A549 (cell line): ENCODE data around the gene NKTR. TPM values are rescaled to one million over a fixed set of nuclear protein-coding genes. Genes with fewer than 3 reads are reported as not detected.

Experiments
- ATAC-seq, 2 experiments: fragments of 200-7000 bp in 1 of 2; fragments of >200 bp in 1 of 2; cut with Nextera tagmentation in 1 of 2; cut with Tn5 transposase in 1 of 2; 3 replicates each; pipeline versions ENCODE4 v1.8.0 to v1.9.1; 2018 to 2020; ENCODE audit warnings: mild to moderate bottlenecking in 1 of 2, moderate library complexity in 1 of 2
- CTCF ChIA-PET: fragments of 300-600 bp; sonication (Branson Sonifier 250); formaldehyde crosslinking; extraction: SDS; loops from one replicate; lab custom pipeline; 2021; ENCODE audit warnings: antibody characterized with exemption, inconsistent platforms; lab: Yijun Ruan, JAX
- POLR2A ChIA-PET: fragments of 350-600 bp; formaldehyde crosslinking; extraction: SDS; loops from one replicate; lab custom pipeline; 2021; ENCODE audit warnings: antibody characterized with exemption, inconsistent platforms; lab: Yijun Ruan, JAX
- DNase-seq, 2 experiments: peaks; one replicate each; pipeline versions ENCODE4 v3.0.0 to v3.0.0-alpha.2; 2011 to 2016; ENCODE audit warnings: low read depth in 1 of 2, low spot score in 1 of 2
- FAIRE-seq: peaks from 2 replicates; lab custom pipeline; 2011; peaks lifted over from hg19 to GRCh38; lab: Jason Lieb, UNC
- H3K27ac ChIP-seq, 2 experiments: fragments of >200 bp; sonication (Bioruptor Twin); formaldehyde crosslinking; 3 replicates each; pipeline ENCODE4 v1.5.1; 2016 to 2017
- H3K4me1 ChIP-seq: fragments of >200 bp; sonication (Bioruptor Twin); formaldehyde crosslinking; 3 replicates; pipeline ENCODE4 v1.6.1; 2016
- H3K4me2 ChIP-seq: fragments of >200 bp; sonication (Bioruptor Twin); formaldehyde crosslinking; 3 replicates; pipeline ENCODE4 v1.6.1; 2016
- H3K4me3 ChIP-seq: fragments of >200 bp; sonication (Bioruptor Twin); formaldehyde crosslinking; 3 replicates; pipeline ENCODE4 v1.5.1; 2016
- H3K9me3 ChIP-seq: fragments of >200 bp; sonication (Bioruptor Twin); formaldehyde crosslinking; 3 replicates; pipeline ENCODE4 v1.6.1; 2016
- CBX8 ChIP-seq: fragments of 200-600 bp; sonication (generic); IDR thresholded peaks from 2 replicates; pipeline ENCODE4 v1.6.1; 2016
- EHMT2 ChIP-seq: fragments of 200-600 bp; sonication (generic); IDR thresholded peaks from 2 replicates; pipeline ENCODE4 v1.6.1; 2016; ENCODE audit warnings: antibody characterized with exemption, low read depth, mild to moderate bottlenecking, moderate library complexity
- ELK1 ChIP-seq: fragments of 150-350 bp; IDR thresholded peaks from 2 replicates; pipeline ENCODE4 v1.6.1; 2014; ENCODE audit warnings: low read depth, mild to moderate bottlenecking, low read length
- ESRRA ChIP-seq: fragments of 150-350 bp; IDR thresholded peaks from 2 replicates; pipeline ENCODE4 v1.6.1; 2014; ENCODE audit warnings: mild to moderate bottlenecking, low read length, borderline replicate concordance
- FOSL2 ChIP-seq, 2 experiments: fragments of 450-650 bp in 1 of 2; fragments of >200 bp in 1 of 2; sonication (Bioruptor Twin) in 1 of 2; formaldehyde crosslinking; IDR thresholded peaks; 2 replicates each; pipeline versions ENCODE4 v1.5.0 to v1.6.1; 2016 to 2020; ENCODE audit warnings: mild to moderate bottlenecking in 1 of 2, moderate library complexity in 1 of 2
- FOXS1 ChIP-seq: fragments of 250-450 bp; sonication (Bioruptor Pico); IDR thresholded peaks from 2 replicates; pipeline ENCODE4 v1.5.0; 2020; ENCODE audit warnings: mild to moderate bottlenecking, moderate library complexity
- JUNB ChIP-seq: fragments of >200 bp; sonication (Bioruptor Twin); formaldehyde crosslinking; IDR thresholded peaks from 2 replicates; pipeline ENCODE4 v1.6.1; 2016
- KDM5A ChIP-seq: fragments of 200-600 bp; sonication (generic); IDR thresholded peaks from 2 replicates; pipeline ENCODE4 v1.6.1; 2016; ENCODE audit warnings: antibody characterized with exemption, mild to moderate bottlenecking
- MAFK ChIP-seq: fragments of 450-650 bp; IDR thresholded peaks from 2 replicates; pipeline ENCODE4 v1.6.1; 2014; ENCODE audit not compliant: partially characterized antibody
- MYC ChIP-seq: IDR thresholded peaks from 2 replicates; pipeline ENCODE4 v1.6.1; 2012; ENCODE audit warnings: mild to moderate bottlenecking, inconsistent platforms, low read length, improper control_type of control experiment, borderline replicate concordance
- REST ChIP-seq: fragments of 200-600 bp; sonication (generic); IDR thresholded peaks from 2 replicates; pipeline ENCODE4 v1.6.1; 2016; ENCODE audit warnings: antibody characterized with exemption, mild to moderate bottlenecking, moderate library complexity
- RFX5 ChIP-seq: fragments of 450-650 bp; IDR thresholded peaks from 2 replicates; pipeline ENCODE4 v1.7.1; 2014; ENCODE audit warnings: antibody characterized with exemption, mild to moderate bottlenecking, moderate library complexity
- whole genome bisulfite sequencing: methylation state at CpG from one replicate; pipeline ENCODE4 v1.1.6; 2017; ENCODE audit errors: missing lambda C conversion rate; 5-methylcytosine and 5-hydroxymethylcytosine counted together
- polyA plus RNA-seq, 4 experiments: library from polyadenylated mRNA; depleted of rRNA in 3 of 4; stranded (reverse); fragments of >200 nt; fragmentation: RNase III in 1 of 4; extraction: RNeasy Plus Mini Kit Qiagen cat#74134 plus additional on column Dnase treatment in 1 of 4; gene quantifications; 2 replicates in 3 of 4; 3 replicates in 1 of 4; pipeline ENCODE4 v1.2.3, GENCODE V29; 2011 to 2017
- TF ChIP-seq, protein P1 (sequence below): fragments of 250-450 bp; sonication (Bioruptor Pico); IDR thresholded peaks from 2 replicates; pipeline ENCODE4 v1.5.0; 2020; ENCODE audit warnings: low read depth, mild to moderate bottlenecking, moderate library complexity

The NKTR gene
- polyA plus RNA-seq, 2 of the 4 experiments (the other 2 are of a cell fraction): 16.2 to 49.3 TPM

GRCh38 chr3:42582474-42583070 is 17.9 kb upstream of the NKTR start:
- H3K4me2 ChIP-seq: peak overlapping the region; percentile 95
- H3K4me1 ChIP-seq: peaks cover 20% of the 10 kb centered on the region
- no peaks in the 10 kb centered on the region for H3K9me3 ChIP-seq
- ChIA-PET POLR2A (interaction anchor here (1.8 to 2.4 kb wide), 2 partner anchors 8 to 18 kb away, joined by 8 to 17 read pairs; partner anchors contain the start of genes NKTR and SS18L2), CTCF (interaction anchor here (1.1 to 1.6 kb wide), 3 partner anchors 18 to 299 kb away, joined by 3 read pairs; partner anchors contain the start of gene NKTR)
- WGBS: 3% methylated on average over 3 of the region's 3 CpGs
- H3K27ac ChIP-seq: peak overlapping the region; percentile 88 to 97
- FAIRE-seq (no peak), ATAC-seq (no peak), DNase-seq (no peak)
- peak overlapping the region; percentile 71 for H3K4me3 ChIP-seq
- TF ChIP-seq EHMT2: no peak
- no peak for TF ChIP-seq JUNB
- TF ChIP-seq, protein P1, sequence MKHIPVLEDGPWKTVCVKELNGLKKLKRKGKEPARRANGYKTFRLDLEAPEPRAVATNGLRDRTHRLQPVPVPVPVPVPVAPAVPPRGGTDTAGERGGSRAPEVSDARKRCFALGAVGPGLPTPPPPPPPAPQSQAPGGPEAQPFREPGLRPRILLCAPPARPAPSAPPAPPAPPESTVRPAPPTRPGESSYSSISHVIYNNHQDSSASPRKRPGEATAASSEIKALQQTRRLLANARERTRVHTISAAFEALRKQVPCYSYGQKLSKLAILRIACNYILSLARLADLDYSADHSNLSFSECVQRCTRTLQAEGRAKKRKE: no peak
- TF ChIP-seq ESRRA: no peak
- no peak for TF ChIP-seq RFX5
- no peak for TF ChIP-seq REST
- no peak for TF ChIP-seq FOXS1 (CRISPR knock-in tag)
- no peak for TF ChIP-seq ELK1
- TF ChIP-seq MYC: no peak

DNA sequence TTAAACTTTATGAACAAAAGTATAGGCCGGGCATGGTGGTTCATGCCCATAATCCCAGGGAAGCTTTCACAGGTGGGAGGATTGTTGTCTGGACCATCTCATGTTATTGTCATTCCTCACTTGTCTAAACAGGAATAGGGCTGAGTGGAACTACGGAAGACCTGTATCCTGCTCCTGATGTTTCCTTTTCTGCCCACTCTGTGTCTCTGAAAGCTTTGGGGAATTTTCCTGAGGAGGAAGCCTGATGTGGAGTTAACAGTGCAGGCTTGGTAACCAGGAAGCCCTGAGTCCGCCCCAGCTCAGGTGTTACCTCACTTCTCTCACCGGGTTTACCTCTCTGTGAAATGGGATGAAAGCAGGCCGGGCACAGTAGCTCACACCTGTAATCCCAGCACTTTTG is 11.9 kb upstream of the NKTR start:
- Histone ChIP-seq H3K4me1 (peaks cover 13% of the 10 kb centered on the region), H3K9me3 (no peaks in the 10 kb centered on the region), H3K27ac (no peak overlapping the region), H3K4me2 (no peak overlapping the region), H3K4me3 (no peak overlapping the region)
- 89% methylated on average over 5 of the region's 5 CpGs for WGBS
- FAIRE-seq: no peak
- POLR2A ChIA-PET: no interaction called here
- CTCF ChIA-PET: interaction anchor here (0.7 to 1.3 kb wide), 2 partner anchors 16 to 17 kb away, joined by 3 read pairs; no protein-coding TSS in a partner anchor
- no peak for ATAC-seq
- no peak for TF ChIP-seq REST
- no peak for TF ChIP-seq KDM5A
- no peak for TF ChIP-seq FOSL2 (IDR thresholded peaks at IDR 0.05)
- TF ChIP-seq FOSL2 (CRISPR knock-in tag; IDR thresholded peaks at IDR 0.05): no peak
- TF ChIP-seq MAFK: no peak
- TF ChIP-seq CBX8: no peak
- no peak for DNase-seq
